Measurements from ENCODE around the gene FKBP14. TPM values are rescaled to one million over a fixed set of nuclear protein-coding genes. Genes with fewer than 3 reads are reported as not detected.

FKBP14 gene
- total RNA-seq, 2 experiments from 2014 or later, result 4.3 to 5.2 TPM

GRCh38 chr7:29987811-29988317 is 38.6 kb downstream of the FKBP14 start:
- ATAC-seq (ENCODE audit: poor library complexity) (no peak), DNase-seq (peak in 2 of 14 experiments; percentile 37 to 44)
- Mint-ChIP-seq H3K27me3 (peaks cover 59% of the 10 kb centered on the region), H3K4me1 (ENCODE audit: low read depth) (peaks cover 8% of the 10 kb centered on the region), H3K4me3 (peak overlapping the region; percentile 90), H3K9me3 (no peaks in the 10 kb centered on the region), H3K27ac (no peak overlapping the region), H3K36me3 (ENCODE audit: low read depth) (no peaks in the 10 kb centered on the region)
- Histone ChIP-seq H3K9me3 (ENCODE audit: control insufficient read depth in 1 of 2, insufficient read depth in 1 of 2, low read length in 2 of 2) (peaks cover 3 to 12% of the 10 kb centered on the region in 2 experiments), H3K4me3 (ENCODE audit: low read length) (no peak overlapping the region), H3K36me3 (ENCODE audit: insufficient read depth, low read length) (no peaks in the 10 kb centered on the region), H3K4me1 (ENCODE audit: insufficient read depth, low read length) (peaks cover 9% of the 10 kb centered on the region), H3K27me3 (ENCODE audit: control insufficient read depth in 1 of 2, insufficient read depth in 2 of 2, low read length in 2 of 2) (peaks cover 23 to 32% of the 10 kb centered on the region in 2 experiments), H3K27ac (ENCODE audit: low read depth in 1 of 2, low read length in 2 of 2) (no peak overlapping the region)
- POLR2A ChIA-PET, result interaction anchor here (0.6 to 1.5 kb wide), 4 partner anchors 18 to 53 kb away, joined by 3 to 7 read pairs (median 3); partner anchors contain the start of gene FKBP14
- no peak for TF ChIP-seq CTCF (IDR thresholded peaks at IDR 0.05)
- CTCF ChIA-PET, result no interaction called here
- intact Hi-C loops (cut with DNase I, micrococcal nuclease), result no loop called here

GRCh38 chr7:29987083-29987482 is 39.4 kb downstream of the FKBP14 start:
- H3K4me3 ChIP-seq (ENCODE audit: low read length), result no peak overlapping the region
- no peak overlapping the region for H3K27ac ChIP-seq (ENCODE audit: low read depth in 1 of 2, low read length in 2 of 2)
- Mint-ChIP-seq H3K36me3 (ENCODE audit: low read depth) (no peaks in the 10 kb centered on the region), H3K4me3 (no peak overlapping the region), H3K27ac (no peak overlapping the region), H3K9me3 (no peaks in the 10 kb centered on the region), H3K4me1 (ENCODE audit: low read depth) (peaks cover 8% of the 10 kb centered on the region), H3K27me3 (peaks cover 55% of the 10 kb centered on the region)
- DNase-seq, result no peak
- ChIA-PET POLR2A (interaction anchor here (1.5 kb wide), 1 partner anchor 18 kb away, joined by 3 read pairs; no protein-coding TSS in a partner anchor), CTCF (interaction anchor here (1.2 kb wide), 1 partner anchor 12 kb away, joined by 3 read pairs; no protein-coding TSS in a partner anchor)
- no peaks in the 10 kb centered on the region for H3K36me3 ChIP-seq (ENCODE audit: insufficient read depth, low read length)
- intact Hi-C loops (cut with DNase I, micrococcal nuclease), result no loop called here
- peaks cover 9% of the 10 kb centered on the region for H3K4me1 ChIP-seq (ENCODE audit: insufficient read depth, low read length)
- TF ChIP-seq CTCF (IDR thresholded peaks at IDR 0.05), result no peak
- H3K27me3 ChIP-seq (ENCODE audit: control insufficient read depth in 1 of 2, insufficient read depth in 2 of 2, low read length in 2 of 2), result peaks cover 23 to 32% of the 10 kb centered on the region in 2 experiments
- H3K9me3 ChIP-seq (ENCODE audit: control insufficient read depth in 1 of 2, insufficient read depth in 1 of 2, low read length in 2 of 2), result peaks cover 0 to 9% of the 10 kb centered on the region in 2 experiments
- no peak for ATAC-seq (ENCODE audit: poor library complexity)

- Histone ChIP-seq H3K9me3 (ENCODE audit: control insufficient read depth in 1 of 2, insufficient read depth in 1 of 2, low read length in 2 of 2) (no peaks in the 10 kb centered on the region), H3K36me3 (ENCODE audit: insufficient read depth, low read length) (no peaks in the 10 kb centered on the region), H3K4me1 (ENCODE audit: insufficient read depth, low read length) (no peaks in the 10 kb centered on the region), H3K27ac (ENCODE audit: low read depth in 1 of 2, low read length in 2 of 2) (no peak overlapping the region), H3K4me3 (ENCODE audit: low read length) (no peak overlapping the region), H3K27me3 (ENCODE audit: control insufficient read depth in 1 of 2, insufficient read depth in 2 of 2, low read length in 2 of 2) (no peaks in the 10 kb centered on the region)
- no peak for TF ChIP-seq CTCF (IDR thresholded peaks at IDR 0.05)
- POLR2A ChIA-PET, result no interaction called here
- peaks cover 13% of the 10 kb centered on the region for H3K4me1 Mint-ChIP-seq (ENCODE audit: low read depth)
- H3K4me3 Mint-ChIP-seq, result no peak overlapping the region
- H3K36me3 Mint-ChIP-seq (ENCODE audit: low read depth), result no peaks in the 10 kb centered on the region
- no peak for ATAC-seq (ENCODE audit: poor library complexity)
- CTCF ChIA-PET, result no interaction called here
- DNase-seq, result no peak
- H3K9me3 Mint-ChIP-seq, result no peaks in the 10 kb centered on the region
- intact Hi-C loops (cut with DNase I, micrococcal nuclease), result no loop called here
- no peak overlapping the region for H3K27ac Mint-ChIP-seq
- H3K27me3 Mint-ChIP-seq, result peaks cover 28% of the 10 kb centered on the region
Observed at GRCh38 chr7:29980151-29980550, 46.4 kb downstream of the FKBP14 start.

Measured in CD4-positive, alpha-beta T cell (primary cell).